ENCODE measurements around the gene STXBP5. TPM values are rescaled to one million over a fixed set of nuclear protein-coding genes. Genes with fewer than 3 reads are reported as not detected.
A peak's percentile ranks its signal among the peaks of the same experiment; 100 is the strongest.

The STXBP5 gene
- 10 to 100 TPM; 17.6 to 17.7 TPM for total RNA-seq

DNA sequence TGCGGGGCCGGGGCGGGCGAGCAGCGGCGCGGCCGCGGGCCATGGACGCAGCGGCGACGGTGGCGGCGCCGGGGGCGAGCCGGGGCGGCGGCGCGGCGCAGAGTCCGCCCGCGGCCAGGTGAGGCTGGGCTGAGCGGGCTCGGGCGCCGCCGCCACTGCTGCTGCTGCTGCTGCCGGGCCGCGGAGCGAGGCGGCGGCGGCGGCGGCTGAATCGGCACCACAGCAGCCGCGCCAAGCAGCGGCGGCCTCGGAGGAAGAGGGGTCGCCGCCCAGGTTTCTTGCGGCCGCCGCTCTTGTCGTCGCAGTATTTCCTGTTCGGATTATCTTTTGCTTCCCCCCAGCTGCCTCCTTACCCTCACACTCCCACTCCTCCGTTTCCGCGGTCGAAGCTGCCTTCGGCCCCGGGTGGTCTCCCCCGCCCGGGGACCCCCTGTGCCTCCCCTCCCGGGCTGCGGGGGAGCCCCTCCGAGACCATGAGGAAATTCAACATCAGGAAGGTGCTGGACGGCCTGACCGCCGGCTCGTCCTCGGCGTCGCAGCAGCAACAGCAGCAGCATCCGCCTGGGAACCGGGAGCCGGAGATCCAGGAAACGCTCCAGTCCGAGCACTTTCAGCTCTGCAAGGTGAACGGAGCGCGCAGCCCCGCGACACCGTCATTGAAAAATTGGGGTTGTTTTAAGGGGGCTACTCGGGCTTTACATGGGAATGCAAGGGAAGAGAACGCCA, at the start of gene STXBP5:
Gene STXBP5, plus strand, starts transcription at position 358 of the 726 bp plus-strand sequence. Its CDS starts 116 bp downstream, at position 474.
- POLR2A ChIA-PET = interaction anchor here (0.6 to 0.7 kb wide), 2 partner anchors 11 to 100 kb away, joined by 3 to 5 read pairs; no protein-coding TSS in a partner anchor
- peak within 1 kb of the TSS; percentile 98 for H3K27ac Mint-ChIP-seq
- H3K9me3 Mint-ChIP-seq = no peaks in the 10 kb centered on the region
- peaks cover 31% of the 10 kb centered on the region for H3K4me1 Mint-ChIP-seq
- CTCF ChIA-PET = no interaction called here
- peaks cover 4% of the 10 kb centered on the region for H3K36me3 Mint-ChIP-seq (ENCODE audit: low read depth)
- no peaks in the 10 kb centered on the region for H3K27me3 Mint-ChIP-seq
- peak within 1 kb of the TSS; percentile 90 for H3K4me3 Mint-ChIP-seq
- DNase-seq = peak; percentile 39

DNA sequence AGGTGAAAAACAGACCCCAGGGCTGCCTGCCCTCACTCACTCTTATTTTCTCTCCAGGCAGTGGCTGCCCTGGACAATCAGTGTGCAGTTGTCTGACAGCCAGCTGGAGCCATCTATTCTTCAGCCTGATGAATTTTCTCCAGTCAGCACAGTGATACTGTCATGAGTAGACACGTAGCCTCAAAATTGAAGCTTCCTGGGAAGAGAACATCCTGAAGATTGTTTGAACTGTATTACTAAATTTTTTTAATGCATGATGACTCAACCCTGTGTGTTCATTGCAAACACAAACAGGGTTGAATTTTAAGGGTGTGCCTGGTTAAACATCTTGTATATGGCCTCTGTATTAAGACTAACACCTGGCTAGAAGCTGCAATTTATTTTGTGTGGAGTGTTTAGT, 49.8 kb upstream of the STXBP5 start:
- Mint-ChIP-seq H3K36me3 (ENCODE audit: low read depth) (no peaks in the 10 kb centered on the region), H3K4me1 (no peaks in the 10 kb centered on the region), H3K9me3 (no peaks in the 10 kb centered on the region), H3K27ac (no peak overlapping the region), H3K27me3 (peaks cover 1% of the 10 kb centered on the region), H3K4me3 (no peak overlapping the region)
- ChIA-PET POLR2A (no interaction called here), CTCF (no interaction called here)
- DNase-seq = no peak

DNA sequence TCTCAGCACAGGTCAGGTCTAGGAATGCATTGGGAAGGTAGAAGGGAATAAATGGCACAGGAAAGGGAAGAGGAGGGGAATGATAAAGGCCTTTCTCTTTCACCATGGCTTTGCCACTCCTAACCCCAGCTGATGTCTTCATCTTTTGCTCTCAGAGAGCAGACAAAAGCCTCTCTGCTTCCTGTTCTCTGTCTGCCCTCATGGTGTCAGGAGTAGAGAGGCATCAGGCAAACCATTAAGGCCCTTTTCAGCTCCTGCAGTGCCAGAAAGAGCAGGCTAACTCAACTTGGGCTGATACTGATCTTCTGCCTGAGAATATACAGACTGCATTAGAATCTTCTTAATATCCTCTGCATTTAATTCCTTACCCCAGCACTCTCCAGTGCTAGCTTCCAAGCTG, 48.0 kb upstream of the STXBP5 start:
- no peaks in the 10 kb centered on the region for H3K36me3 Mint-ChIP-seq (ENCODE audit: low read depth)
- no peak for DNase-seq
- peaks cover 1% of the 10 kb centered on the region for H3K27me3 Mint-ChIP-seq
- ChIA-PET CTCF (no interaction called here), POLR2A (no interaction called here)
- H3K27ac Mint-ChIP-seq = no peak overlapping the region
- H3K4me1 Mint-ChIP-seq = no peaks in the 10 kb centered on the region
- no peak overlapping the region for H3K4me3 Mint-ChIP-seq
- no peaks in the 10 kb centered on the region for H3K9me3 Mint-ChIP-seq

DNA sequence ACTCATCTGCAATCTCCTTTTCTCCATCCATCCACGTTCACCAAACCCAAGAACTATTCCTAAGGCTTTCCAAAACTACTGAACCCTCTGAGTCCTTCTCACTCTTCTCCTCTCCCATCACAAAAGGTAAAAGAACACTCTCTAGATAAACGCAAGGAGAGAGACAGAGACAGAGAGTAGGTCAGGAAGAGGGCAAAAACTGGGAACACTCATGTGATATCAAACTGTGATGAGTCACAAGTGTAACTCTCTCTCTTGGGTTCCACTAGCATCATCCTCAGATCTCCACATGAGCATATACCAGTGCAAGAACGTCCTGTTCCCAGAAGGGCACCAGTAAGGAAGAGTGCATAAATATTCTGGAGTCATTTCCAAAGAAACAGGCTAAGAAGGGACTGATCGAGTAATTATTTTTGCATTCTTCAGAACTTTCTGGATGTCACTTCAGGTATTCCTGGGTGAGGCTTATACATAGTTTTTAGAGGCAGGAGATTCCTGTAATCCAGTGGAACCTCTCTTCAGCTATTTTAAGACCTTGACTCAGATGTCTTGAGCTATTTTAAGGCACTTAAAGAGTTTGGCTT, 47.3 kb upstream of the STXBP5 start:
- no peaks in the 10 kb centered on the region for H3K36me3 Mint-ChIP-seq (ENCODE audit: low read depth)
- POLR2A ChIA-PET = no interaction called here
- H3K4me1 Mint-ChIP-seq = no peaks in the 10 kb centered on the region
- H3K4me3 Mint-ChIP-seq = no peak overlapping the region
- H3K27me3 Mint-ChIP-seq = peaks cover 1% of the 10 kb centered on the region
- no peak for DNase-seq
- CTCF ChIA-PET = interaction anchor here (0.8 kb wide), 1 partner anchor 188 kb away, joined by 3 read pairs; no protein-coding TSS in a partner anchor
- H3K9me3 Mint-ChIP-seq = no peaks in the 10 kb centered on the region
- H3K27ac Mint-ChIP-seq = no peak overlapping the region

DNA sequence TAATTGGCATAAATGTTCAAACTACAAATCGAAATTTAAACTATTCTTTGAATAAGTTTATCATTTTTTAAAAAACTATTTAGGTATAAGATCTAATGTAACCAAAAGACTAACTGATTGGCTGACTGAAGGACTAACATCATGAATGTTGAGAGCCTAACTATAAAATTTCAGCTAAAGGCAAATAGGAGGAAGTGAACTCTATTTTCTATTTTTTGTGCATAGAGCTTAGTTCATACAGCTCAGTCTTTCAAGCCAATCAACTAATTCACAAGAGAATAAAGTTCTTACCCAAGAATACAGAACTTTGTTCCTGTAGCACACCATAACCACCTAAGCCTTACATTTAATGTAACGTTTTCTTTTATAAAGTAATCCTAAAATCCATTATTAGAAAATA, 46.3 kb upstream of the STXBP5 start:
- Mint-ChIP-seq H3K27ac (no peak overlapping the region), H3K9me3 (no peaks in the 10 kb centered on the region), H3K4me1 (no peaks in the 10 kb centered on the region), H3K27me3 (peaks cover 1% of the 10 kb centered on the region), H3K36me3 (ENCODE audit: low read depth) (no peaks in the 10 kb centered on the region), H3K4me3 (no peak overlapping the region)
- no peak for DNase-seq
- POLR2A ChIA-PET = no interaction called here
- CTCF ChIA-PET = interaction anchor here (0.6 kb wide), 1 partner anchor 40 kb away, joined by 6 read pairs; no protein-coding TSS in a partner anchor

DNA sequence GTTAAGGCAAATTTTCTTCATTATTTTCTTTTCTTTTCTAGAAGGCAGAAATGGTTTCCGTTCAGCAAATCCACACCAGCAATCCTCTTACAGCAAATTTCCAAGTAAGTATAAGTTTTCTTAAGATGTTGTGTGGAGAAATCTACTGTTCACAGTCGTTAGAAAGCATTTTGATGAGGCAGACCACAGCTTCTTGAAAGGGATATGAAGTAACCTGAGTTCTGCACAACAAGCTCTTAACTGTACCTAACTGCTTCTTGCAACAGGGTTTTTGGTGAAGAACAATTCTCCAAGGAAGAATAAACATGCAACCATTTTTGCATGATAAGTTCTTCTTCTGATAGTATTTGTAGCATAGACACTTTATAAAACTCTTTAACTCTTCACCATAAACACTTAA, 45.3 kb upstream of the STXBP5 start:
- ChIA-PET CTCF (no interaction called here), POLR2A (no interaction called here)
- Mint-ChIP-seq H3K9me3 (no peaks in the 10 kb centered on the region), H3K36me3 (ENCODE audit: low read depth) (no peaks in the 10 kb centered on the region), H3K27me3 (no peaks in the 10 kb centered on the region), H3K27ac (no peak overlapping the region), H3K4me1 (no peaks in the 10 kb centered on the region), H3K4me3 (no peak overlapping the region)
- DNase-seq = no peak

DNA sequence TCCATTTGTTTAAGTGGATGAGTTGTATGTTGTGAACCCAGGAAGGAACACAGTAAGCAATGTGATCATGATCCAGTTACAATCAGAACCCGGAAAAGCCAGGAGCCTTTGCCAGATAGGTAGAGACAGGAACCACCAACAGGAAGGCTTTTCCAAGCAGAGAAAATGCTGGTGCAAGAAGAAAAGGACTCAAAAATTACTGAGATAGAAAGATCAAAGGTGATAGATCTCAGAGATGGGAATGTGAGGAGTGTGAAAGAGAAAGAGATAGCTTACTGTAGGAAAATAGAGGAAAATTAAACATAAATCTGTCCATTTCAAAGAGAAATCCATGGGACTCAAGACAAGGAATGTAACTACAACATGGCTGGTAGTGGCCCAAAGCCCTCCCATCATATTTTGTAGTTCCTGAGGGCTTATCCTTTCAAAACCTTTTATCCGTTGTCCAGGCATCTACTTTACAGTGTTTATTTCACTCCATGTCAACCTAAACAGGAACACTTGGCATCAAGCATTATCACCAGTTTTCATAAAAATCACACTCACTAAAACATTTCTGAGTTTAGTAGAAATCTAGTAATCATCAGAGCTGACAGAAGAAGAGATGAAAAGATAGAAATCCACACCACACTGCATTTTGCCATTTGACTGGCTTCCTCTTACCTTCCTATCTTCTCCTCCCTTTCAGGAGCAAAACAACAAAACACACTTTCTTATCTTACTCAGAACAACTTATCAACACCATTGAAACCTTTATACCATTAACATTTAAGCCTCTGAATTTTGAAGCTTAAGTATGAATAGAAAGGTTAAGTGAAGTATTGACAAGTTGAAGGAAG, 44.5 kb upstream of the STXBP5 start:
- Mint-ChIP-seq H3K27ac (no peak overlapping the region), H3K36me3 (ENCODE audit: low read depth) (no peaks in the 10 kb centered on the region), H3K27me3 (no peaks in the 10 kb centered on the region), H3K9me3 (no peaks in the 10 kb centered on the region), H3K4me1 (no peaks in the 10 kb centered on the region), H3K4me3 (no peak overlapping the region)
- ChIA-PET CTCF (no interaction called here), POLR2A (no interaction called here)
- DNase-seq = no peak

DNA sequence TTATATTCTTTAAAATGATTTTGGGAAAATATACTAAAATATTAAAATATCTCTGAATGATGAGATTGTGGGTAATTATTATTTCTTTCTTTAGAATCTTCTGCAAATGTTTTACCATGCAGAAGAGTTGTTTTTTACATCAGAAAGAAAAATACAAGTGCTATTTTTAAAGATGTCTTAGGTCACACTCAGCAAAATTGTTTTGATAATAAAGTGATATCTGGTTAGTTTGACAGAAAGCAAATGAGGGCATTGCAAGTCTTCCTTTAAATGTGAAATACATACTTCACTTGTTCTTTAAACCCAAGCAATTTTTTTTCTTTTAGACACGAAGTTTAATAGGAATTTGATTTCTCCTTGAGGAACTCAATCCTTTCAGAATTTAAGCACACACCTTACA, 43.6 kb upstream of the STXBP5 start:
- Mint-ChIP-seq H3K9me3 (no peaks in the 10 kb centered on the region), H3K27me3 (no peaks in the 10 kb centered on the region), H3K4me1 (no peaks in the 10 kb centered on the region)

DNA sequence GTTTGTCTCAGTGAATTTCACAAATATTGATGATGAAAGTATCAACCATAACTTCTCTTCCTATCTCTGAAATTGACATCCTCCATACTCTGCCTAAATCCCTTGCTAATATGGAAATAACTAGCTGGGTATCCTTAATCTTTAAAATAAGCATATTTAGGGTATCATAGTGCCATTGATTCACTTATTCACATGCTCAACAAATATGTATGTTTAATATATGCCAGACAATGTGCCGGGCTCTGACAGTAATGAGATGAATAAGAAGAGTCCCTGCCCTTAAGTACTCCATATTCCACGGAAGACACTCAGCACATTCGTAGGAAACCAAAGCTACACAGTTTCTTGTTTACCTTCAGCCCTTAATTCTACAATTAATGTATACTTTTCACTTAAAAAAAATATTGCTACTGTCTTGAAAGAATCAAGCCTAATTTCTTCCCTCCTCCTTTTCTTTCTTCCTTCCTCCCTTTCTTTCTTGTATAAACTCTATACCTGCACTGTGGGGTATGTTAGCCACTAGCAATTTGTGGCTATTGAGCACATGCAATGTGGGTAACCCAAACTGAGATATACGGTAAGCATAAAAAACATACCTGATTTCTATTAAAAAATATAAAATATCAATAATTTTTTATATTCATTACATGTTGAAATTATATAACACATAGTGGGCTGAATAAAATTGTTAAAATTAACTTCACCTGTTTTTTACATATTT, 42.8 kb upstream of the STXBP5 start:
- Mint-ChIP-seq H3K4me1 (no peaks in the 10 kb centered on the region), H3K36me3 (ENCODE audit: low read depth) (no peaks in the 10 kb centered on the region), H3K27ac (no peak overlapping the region), H3K9me3 (no peaks in the 10 kb centered on the region), H3K27me3 (no peaks in the 10 kb centered on the region), H3K4me3 (no peak overlapping the region)
- DNase-seq = no peak
- CTCF ChIA-PET = no interaction called here
- POLR2A ChIA-PET = no interaction called here

More for the DNA sequence above, 43.6 kb upstream of the STXBP5 start:
- Mint-ChIP-seq H3K4me3 (no peak overlapping the region), H3K27ac (no peak overlapping the region), H3K36me3 (ENCODE audit: low read depth) (no peaks in the 10 kb centered on the region)
- CTCF ChIA-PET = no interaction called here
- POLR2A ChIA-PET = no interaction called here
- no peak for DNase-seq

DNA sequence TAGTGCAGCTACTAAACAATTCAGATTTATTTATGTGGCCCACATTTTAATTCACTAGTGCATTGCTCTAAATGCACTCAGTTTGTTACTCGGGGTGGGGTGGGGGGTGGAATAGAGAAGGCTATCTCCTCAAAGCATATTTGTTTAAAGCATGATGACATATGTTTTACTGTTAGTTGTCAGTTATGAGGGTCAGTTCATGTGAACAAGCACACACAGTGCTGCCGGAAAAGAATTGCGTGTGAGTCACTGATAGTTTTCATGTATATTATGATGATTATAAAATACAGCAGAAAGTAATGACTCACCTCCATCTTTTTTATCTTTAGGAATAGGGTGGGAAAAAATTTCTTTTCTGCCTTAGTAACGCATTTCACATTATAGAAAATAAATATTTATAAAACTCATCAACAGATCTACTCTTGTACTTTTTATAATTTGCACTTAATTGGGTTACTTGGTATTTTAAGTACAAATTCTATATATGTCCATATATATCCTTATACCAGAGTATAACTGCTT, 42.2 kb upstream of the STXBP5 start:
- Mint-ChIP-seq H3K4me1 (no peaks in the 10 kb centered on the region), H3K36me3 (ENCODE audit: low read depth) (no peaks in the 10 kb centered on the region), H3K27ac (no peak overlapping the region), H3K27me3 (no peaks in the 10 kb centered on the region), H3K9me3 (no peaks in the 10 kb centered on the region), H3K4me3 (no peak overlapping the region)
- no peak for DNase-seq
- CTCF ChIA-PET = no interaction called here
- POLR2A ChIA-PET = no interaction called here

DNA sequence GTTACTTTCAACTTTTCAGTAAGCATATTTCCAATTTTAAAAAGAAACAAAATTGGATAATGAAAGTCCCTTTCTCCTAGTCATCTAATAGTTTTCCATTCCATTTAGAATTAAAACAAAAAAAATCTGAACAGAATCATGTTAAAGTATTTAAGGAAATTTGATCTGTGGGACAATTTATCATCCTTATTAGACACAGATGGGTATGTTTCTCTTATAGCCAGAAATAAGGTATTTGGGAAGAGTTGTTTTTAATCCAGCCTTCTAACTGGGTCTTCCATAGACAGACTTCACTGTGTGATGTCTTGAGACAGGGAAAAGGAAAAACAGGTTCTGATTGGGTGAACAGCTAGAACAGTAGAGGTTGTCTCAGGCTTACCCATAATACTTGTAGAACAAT, 39.5 kb upstream of the STXBP5 start:
- POLR2A ChIA-PET = no interaction called here
- H3K4me3 Mint-ChIP-seq = no peak overlapping the region
- H3K27me3 Mint-ChIP-seq = no peaks in the 10 kb centered on the region
- no peaks in the 10 kb centered on the region for H3K4me1 Mint-ChIP-seq
- no peak for DNase-seq
- no peaks in the 10 kb centered on the region for H3K9me3 Mint-ChIP-seq
- H3K27ac Mint-ChIP-seq = no peak overlapping the region
- H3K36me3 Mint-ChIP-seq (ENCODE audit: low read depth) = no peaks in the 10 kb centered on the region
- CTCF ChIA-PET = no interaction called here

DNA sequence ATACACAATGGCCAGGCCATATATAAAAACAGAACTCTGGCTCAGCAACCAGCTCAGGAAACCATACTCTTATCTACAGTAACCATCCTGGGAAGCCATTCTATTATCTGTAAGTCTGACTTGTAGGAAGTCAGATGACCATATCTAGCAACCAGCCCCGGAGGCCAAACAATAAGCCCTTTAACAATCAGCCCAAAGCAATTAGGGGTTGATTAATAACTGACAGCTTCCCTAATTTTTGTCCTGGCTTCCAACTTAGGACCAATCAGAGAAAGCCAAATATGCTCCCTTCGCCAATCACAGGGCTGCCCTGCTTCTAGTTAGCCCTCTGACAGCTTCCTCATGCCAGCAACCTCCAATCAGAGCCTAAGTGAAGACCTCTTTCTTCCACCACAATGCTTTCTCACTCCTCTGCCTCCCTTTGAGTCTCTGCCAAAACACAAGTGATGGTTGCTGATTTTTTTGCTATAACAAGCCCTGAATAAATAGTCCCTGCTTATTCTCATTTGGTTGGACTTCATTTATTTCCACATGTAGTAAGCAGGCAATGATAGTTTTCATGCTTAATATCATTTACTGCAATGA, 37.8 kb upstream of the STXBP5 start:
- CTCF ChIA-PET = no interaction called here
- Mint-ChIP-seq H3K27me3 (no peaks in the 10 kb centered on the region), H3K4me3 (no peak overlapping the region), H3K9me3 (no peaks in the 10 kb centered on the region), H3K4me1 (no peaks in the 10 kb centered on the region), H3K36me3 (ENCODE audit: low read depth) (no peaks in the 10 kb centered on the region), H3K27ac (no peak overlapping the region)
- no peak for DNase-seq
- POLR2A ChIA-PET = no interaction called here

All from activated CD4-positive, alpha-beta T cell treated with anti-CD3 and anti-CD28 coated beads, Interleukin-2, amount 10 ng/mL, durations not matched to agents 7 days and 5 days (primary cell).